DOHH2 (cell line): Measurements from ENCODE around the gene ATF7IP2.
"Not testable (repeated sequence)": the region's sequence is repeated elsewhere in the genome, so short reads cannot be mapped to it uniquely, and the experiment has no call there.

Experiments used
- EZH2phosphoT487 ChIP-seq: fragments of 200-600 bp; sonication (generic); IDR thresholded peaks from 2 replicates; pipeline ENCODE4 v1.6.1; 2017; ENCODE audit warnings: borderline replicate concordance, mild to moderate bottlenecking, antibody characterized with exemption, low read length, moderate library complexity, mixed read lengths
- TF ChIP-seq, protein P1 (sequence below): fragments of 200-600 bp; sonication (generic); IDR thresholded peaks from one replicate; pipeline ENCODE4 v1.5.1; 2014; ENCODE audit warnings: antibody characterized with exemption, mild to moderate bottlenecking, low read depth, low read length; ENCODE audit not compliant: poor library complexity, severe bottlenecking

GRCh38 chr16:10366619-10367018, 19.2 kb upstream of the ATF7IP2 start:
- TF ChIP-seq, protein P1, sequence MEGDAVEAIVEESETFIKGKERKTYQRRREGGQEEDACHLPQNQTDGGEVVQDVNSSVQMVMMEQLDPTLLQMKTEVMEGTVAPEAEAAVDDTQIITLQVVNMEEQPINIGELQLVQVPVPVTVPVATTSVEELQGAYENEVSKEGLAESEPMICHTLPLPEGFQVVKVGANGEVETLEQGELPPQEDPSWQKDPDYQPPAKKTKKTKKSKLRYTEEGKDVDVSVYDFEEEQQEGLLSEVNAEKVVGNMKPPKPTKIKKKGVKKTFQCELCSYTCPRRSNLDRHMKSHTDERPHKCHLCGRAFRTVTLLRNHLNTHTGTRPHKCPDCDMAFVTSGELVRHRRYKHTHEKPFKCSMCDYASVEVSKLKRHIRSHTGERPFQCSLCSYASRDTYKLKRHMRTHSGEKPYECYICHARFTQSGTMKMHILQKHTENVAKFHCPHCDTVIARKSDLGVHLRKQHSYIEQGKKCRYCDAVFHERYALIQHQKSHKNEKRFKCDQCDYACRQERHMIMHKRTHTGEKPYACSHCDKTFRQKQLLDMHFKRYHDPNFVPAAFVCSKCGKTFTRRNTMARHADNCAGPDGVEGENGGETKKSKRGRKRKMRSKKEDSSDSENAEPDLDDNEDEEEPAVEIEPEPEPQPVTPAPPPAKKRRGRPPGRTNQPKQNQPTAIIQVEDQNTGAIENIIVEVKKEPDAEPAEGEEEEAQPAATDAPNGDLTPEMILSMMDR = not testable (repeated sequence)
- not testable (repeated sequence) for TF ChIP-seq EZH2phosphoT487
